ENCODE results near the gene IRGC. TPM values are rescaled to one million over a fixed set of nuclear protein-coding genes. Genes with fewer than 3 reads are reported as not detected.
A peak's percentile ranks its signal among the peaks of the same experiment; 100 is the strongest.
"Not testable (repeated sequence)": the region's sequence is repeated elsewhere in the genome, so short reads cannot be mapped to it uniquely, and the experiment has no call there.

The IRGC gene
- polyA plus RNA-seq, 2 of the 4 experiments (the other 2 are of a cell fraction) = not detected

GRCh38 chr19:43762814-43763213 is 46.9 kb downstream of the IRGC start (continued):
- TF ChIP-seq GATA3 (IDR thresholded peaks at IDR 0.05; ENCODE audit: borderline replicate concordance) (no peak), POLR2AphosphoS2 (conservative IDR thresholded peaks at IDR 0.05; ENCODE audit: low read length) (no peak), ATOH8 (CRISPR knock-in tag; IDR thresholded peaks at IDR 0.05; ENCODE audit: low read depth) (no peak)

- ChIA-PET POLR2A (interaction anchor here (1.2 to 1.5 kb wide), 3 partner anchors 9 to 95 kb away, joined by 4 to 10 read pairs (median 4); partner anchors contain the start of gene SMG9), CTCF (interaction anchor here (0.6 to 22.3 kb wide), 6 partner anchors 22 to 243 kb away, joined by 3 to 565 read pairs (median 20); partner anchors contain the start of genes KCNN4 and PLAUR)
- no peak for DNase-seq (ENCODE audit: low read depth in 1 of 2, low spot score in 1 of 2)
- Histone ChIP-seq H3K27ac (peak overlapping the region; percentile 90 to 92; a peak in 5 of 6 replicates), H3K4me3 (no peak overlapping the region), H3K4me1 (peaks cover 52% of the 10 kb centered on the region), H3K4me2 (peak overlapping the region; percentile 32; the same call in 1 of the 3 replicates), H3K9me3 (no peaks in the 10 kb centered on the region)
- FAIRE-seq = no peak
- TF ChIP-seq ZNF302 (CRISPR knock-in tag; IDR thresholded peaks at IDR 0.05) (no peak), POLR2AphosphoS2 (conservative IDR thresholded peaks at IDR 0.05; ENCODE audit: low read length) (no peak), NPAS2 (CRISPR knock-in tag; IDR thresholded peaks at IDR 0.05; ENCODE audit: borderline replicate concordance) (no peak), TP53 (CRISPR knock-in tag; IDR thresholded peaks at IDR 0.05) (no peak), EP300 (IDR thresholded peaks at IDR 0.05) (no peak), MAFK (IDR thresholded peaks at IDR 0.05; ENCODE audit: partially characterized antibody) (no peak), CHD4 (IDR thresholded peaks at IDR 0.05; ENCODE audit: borderline replicate concordance) (no peak), HES2 (IDR thresholded peaks at IDR 0.05) (no peak), EHMT2 (IDR thresholded peaks at IDR 0.05; ENCODE audit: low read depth) (no peak), ZFP36 (IDR thresholded peaks at IDR 0.05; ENCODE audit: borderline replicate concordance, partially characterized antibody) (no peak), EHF (CRISPR knock-in tag; IDR thresholded peaks at IDR 0.05) (no peak), HMGXB4 (CRISPR knock-in tag; IDR thresholded peaks at IDR 0.05; ENCODE audit: borderline replicate concordance) (no peak), RAD21 (conservative IDR thresholded peaks at IDR 0.05 in 1 of 2, IDR thresholded peaks at IDR 0.05 in 1 of 2) (no peak), CEBPB (IDR thresholded peaks at IDR 0.05) (no peak)
- 71% methylated on average over 3 of the region's 3 CpGs for WGBS (ENCODE audit: missing lambda C conversion rate)
- no peak for ATAC-seq
Measured at GRCh38 chr19:43763473-43763939, 47.6 kb downstream of the IRGC start.

GRCh38 chr19:43764684-43765083 is 48.8 kb downstream of the IRGC start:
- Histone ChIP-seq H3K4me3 (0 out of 3 replicates have a peak overlapping the region, but pooled peaks have one; percentile 2), H3K4me2 (peak overlapping the region; percentile 73), H3K4me1 (peaks cover 42% of the 10 kb centered on the region), H3K27ac (peak overlapping the region; percentile 90 to 92)
- 59% methylated on average over 8 of the region's 8 CpGs for WGBS (ENCODE audit: missing lambda C conversion rate)
- peak; percentile 36 to 60 for ATAC-seq
- FAIRE-seq; DNase-seq (ENCODE audit: low read depth in 1 of 2, low spot score in 1 of 2); H3K9me3 ChIP-seq: not testable (repeated sequence)
- ChIA-PET CTCF (interaction anchor here (0.8 to 22.3 kb wide), 8 partner anchors 10 to 245 kb away, joined by 3 to 565 read pairs (median 20); partner anchors contain the start of genes KCNN4, PLAUR, SMG9 and ZNF575), POLR2A (interaction anchor here (0.6 to 1.7 kb wide), 13 partner anchors 8 to 96 kb away, joined by 3 to 46 read pairs (median 6); partner anchors contain the start of genes KCNN4, PLAUR and SMG9)
